A673 (cell line): ENCODE results near the gene CCDC88C. TPM values are rescaled to one million over a fixed set of nuclear protein-coding genes. Genes with fewer than 3 reads are reported as not detected.

Experiments
- BruUV-seq: library from RNA; stranded (reverse); fragments of 400-500 nt; replicated peaks from 2 replicates; lab custom pipeline; 2021; lab: Mats Ljungman, UMichigan
- CTCF ChIA-PET: fragments of 300-600 bp; sonication (Branson Sonifier 250); formaldehyde crosslinking; loops from one replicate; lab custom pipeline; 2022; ENCODE audit warnings: antibody characterized with exemption; lab: Charles Lee
- POLR2A ChIA-PET: fragments of 300-600 bp; sonication (Branson Sonifier 250); formaldehyde crosslinking; loops from one replicate; lab custom pipeline; 2022; ENCODE audit warnings: antibody characterized with exemption; ENCODE audit not compliant: low non-redundant PET; lab: Charles Lee
- DNase-seq: peaks from one replicate; pipeline ENCODE4 v3.0.0-alpha.2; 2015; ENCODE audit warnings: low spot score
- H3K27ac ChIP-seq: fragments of 200-600 bp; sonication (generic); 2 replicates; pipeline ENCODE4 v1.5.1; 2016; ENCODE audit warnings: mixed run types, low read depth, mild to moderate bottlenecking, mixed read lengths, antibody characterized with exemption, low read length; ENCODE audit not compliant: poor library complexity, severe bottlenecking
- H3K27me3 ChIP-seq: fragments of 200-600 bp; sonication (generic); replicated peaks from 2 replicates; pipeline ENCODE4 v1.6.1; 2017; ENCODE audit warnings: mixed run types, low read depth, mild to moderate bottlenecking, mixed read lengths, antibody characterized with exemption, low read length; ENCODE audit not compliant: insufficient read depth, poor library complexity
- H3K36me3 ChIP-seq: fragments of 200-600 bp; sonication (generic); 2 replicates; pipeline ENCODE4 v1.6.1; 2016; ENCODE audit warnings: mixed run types, mild to moderate bottlenecking, mixed read lengths, antibody characterized with exemption, low read length; ENCODE audit not compliant: insufficient read depth, poor library complexity, severe bottlenecking
- H3K4me1 ChIP-seq: fragments of 200-600 bp; sonication (generic); 2 replicates; pipeline ENCODE4 v1.6.1; 2017; ENCODE audit warnings: mixed run types, mild to moderate bottlenecking, mixed read lengths, antibody characterized with exemption, low read length; ENCODE audit not compliant: insufficient read depth, poor library complexity, severe bottlenecking
- H3K4me3 ChIP-seq: fragments of 200-600 bp; sonication (generic); 2 replicates; pipeline ENCODE4 v1.5.1; 2016; ENCODE audit warnings: low read depth, mixed run types, mild to moderate bottlenecking, mixed read lengths, low read length; ENCODE audit not compliant: poor library complexity, severe bottlenecking
- H3K9me3 ChIP-seq: fragments of 200-600 bp; sonication (generic); 2 replicates; pipeline ENCODE4 v1.6.1; 2016; ENCODE audit warnings: mixed run types, low read depth, mild to moderate bottlenecking, mixed read lengths, antibody characterized with exemption, low read length; ENCODE audit not compliant: poor library complexity, severe bottlenecking
- EZH2 ChIP-seq: fragments of 200-600 bp; sonication (generic); IDR thresholded peaks from 2 replicates; pipeline ENCODE4 v1.6.1; 2017; ENCODE audit warnings: borderline replicate concordance, low read depth, mild to moderate bottlenecking, mixed read lengths, antibody characterized with exemption, low read length; ENCODE audit not compliant: poor library complexity, severe bottlenecking
- intact Hi-C: fragments of 100-400 bp; cut with micrococcal nuclease; formaldehyde crosslinking; loops from one replicate; pipeline ENCODE4 v1.10.0; 2022; ENCODE audit not compliant: unreplicated experiment
- total RNA-seq: library from RNA; stranded (reverse); gene quantifications from 2 replicates; pipeline ENCODE4 v1.2.3, GENCODE V29; 2021
- TF ChIP-seq, protein P1 (sequence below): fragments of 300-800, 200-600 bp; sonication (generic); conservative IDR thresholded peaks from 2 replicates; pipeline ENCODE4 v1.5.1; 2017; ENCODE audit warnings: low read depth, mild to moderate bottlenecking, antibody characterized with exemption, low read length, moderate library complexity, mixed read lengths

Gene CCDC88C
- total RNA-seq, 1 experiment from 2014 or later: 49.1 TPM

DNA sequence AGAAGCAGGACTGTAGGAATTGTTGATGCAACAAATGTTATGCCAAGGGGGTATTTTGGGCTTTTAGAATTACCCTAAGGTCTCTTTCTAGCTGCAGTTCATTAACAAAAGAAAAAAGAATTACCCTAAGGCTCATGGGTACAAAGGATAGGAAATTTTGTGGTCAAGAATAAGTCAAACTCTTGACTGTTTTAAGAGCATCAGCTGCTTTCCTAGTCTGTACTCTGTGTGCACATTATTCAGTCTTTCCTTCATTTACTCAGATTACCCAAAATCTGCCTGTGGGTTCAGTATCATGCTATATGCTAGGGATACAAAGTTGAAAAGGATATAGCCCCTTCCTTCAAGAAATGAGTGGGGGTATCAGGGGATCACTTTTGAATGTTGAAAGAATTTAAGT is 36.5 kb upstream of the CCDC88C start:
- peaks cover 30% of the 10 kb centered on the region for H3K36me3 ChIP-seq
- no TSS peak for BruUV-seq
- no peaks in the 10 kb centered on the region for H3K4me1 ChIP-seq
- TF ChIP-seq EZH2: no peak
- TF ChIP-seq, protein P1, sequence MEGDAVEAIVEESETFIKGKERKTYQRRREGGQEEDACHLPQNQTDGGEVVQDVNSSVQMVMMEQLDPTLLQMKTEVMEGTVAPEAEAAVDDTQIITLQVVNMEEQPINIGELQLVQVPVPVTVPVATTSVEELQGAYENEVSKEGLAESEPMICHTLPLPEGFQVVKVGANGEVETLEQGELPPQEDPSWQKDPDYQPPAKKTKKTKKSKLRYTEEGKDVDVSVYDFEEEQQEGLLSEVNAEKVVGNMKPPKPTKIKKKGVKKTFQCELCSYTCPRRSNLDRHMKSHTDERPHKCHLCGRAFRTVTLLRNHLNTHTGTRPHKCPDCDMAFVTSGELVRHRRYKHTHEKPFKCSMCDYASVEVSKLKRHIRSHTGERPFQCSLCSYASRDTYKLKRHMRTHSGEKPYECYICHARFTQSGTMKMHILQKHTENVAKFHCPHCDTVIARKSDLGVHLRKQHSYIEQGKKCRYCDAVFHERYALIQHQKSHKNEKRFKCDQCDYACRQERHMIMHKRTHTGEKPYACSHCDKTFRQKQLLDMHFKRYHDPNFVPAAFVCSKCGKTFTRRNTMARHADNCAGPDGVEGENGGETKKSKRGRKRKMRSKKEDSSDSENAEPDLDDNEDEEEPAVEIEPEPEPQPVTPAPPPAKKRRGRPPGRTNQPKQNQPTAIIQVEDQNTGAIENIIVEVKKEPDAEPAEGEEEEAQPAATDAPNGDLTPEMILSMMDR: no peak
- no peak for DNase-seq
- ChIA-PET CTCF (interaction anchor here (0.5 kb wide), 1 partner anchor 25 kb away, joined by 3 read pairs; no protein-coding TSS in a partner anchor), POLR2A (no interaction called here)
- no peak overlapping the region for H3K4me3 ChIP-seq
- H3K9me3 ChIP-seq: no peaks in the 10 kb centered on the region
- H3K27me3 ChIP-seq: no peaks in the 10 kb centered on the region
- intact Hi-C loops: no loop called here
- no peak overlapping the region for H3K27ac ChIP-seq

DNA sequence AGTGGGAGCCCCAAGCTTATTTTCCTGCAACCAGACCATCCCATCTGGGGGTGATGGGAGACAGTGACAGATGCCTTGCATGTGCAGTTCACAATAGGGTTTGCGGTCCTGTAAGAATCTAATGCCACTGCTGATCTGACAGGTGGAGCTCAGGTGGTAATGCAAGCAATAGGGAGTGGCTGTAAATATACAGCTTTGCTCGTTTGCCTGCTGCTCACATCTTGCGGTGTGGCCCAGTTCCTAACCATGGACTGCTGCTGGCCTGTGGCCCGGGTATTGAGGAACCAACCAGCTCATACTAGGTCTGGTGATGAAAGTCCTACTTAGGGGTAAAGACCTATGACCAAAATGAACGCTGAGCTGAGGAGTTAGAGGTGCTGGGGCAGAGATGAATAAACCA is 36.1 kb upstream of the CCDC88C start:
- H3K36me3 ChIP-seq: peaks cover 26% of the 10 kb centered on the region
- H3K9me3 ChIP-seq: no peaks in the 10 kb centered on the region
- H3K4me1 ChIP-seq: no peaks in the 10 kb centered on the region
- BruUV-seq: no TSS peak
- H3K4me3 ChIP-seq: no peak overlapping the region
- no peaks in the 10 kb centered on the region for H3K27me3 ChIP-seq
- H3K27ac ChIP-seq: no peak overlapping the region
- ChIA-PET CTCF (interaction anchor here (0.5 kb wide), 1 partner anchor 25 kb away, joined by 3 read pairs; no protein-coding TSS in a partner anchor), POLR2A (no interaction called here)
- intact Hi-C loops: no loop called here
- DNase-seq: no peak
- TF ChIP-seq EZH2: no peak
- TF ChIP-seq, protein P1: no peak

DNA sequence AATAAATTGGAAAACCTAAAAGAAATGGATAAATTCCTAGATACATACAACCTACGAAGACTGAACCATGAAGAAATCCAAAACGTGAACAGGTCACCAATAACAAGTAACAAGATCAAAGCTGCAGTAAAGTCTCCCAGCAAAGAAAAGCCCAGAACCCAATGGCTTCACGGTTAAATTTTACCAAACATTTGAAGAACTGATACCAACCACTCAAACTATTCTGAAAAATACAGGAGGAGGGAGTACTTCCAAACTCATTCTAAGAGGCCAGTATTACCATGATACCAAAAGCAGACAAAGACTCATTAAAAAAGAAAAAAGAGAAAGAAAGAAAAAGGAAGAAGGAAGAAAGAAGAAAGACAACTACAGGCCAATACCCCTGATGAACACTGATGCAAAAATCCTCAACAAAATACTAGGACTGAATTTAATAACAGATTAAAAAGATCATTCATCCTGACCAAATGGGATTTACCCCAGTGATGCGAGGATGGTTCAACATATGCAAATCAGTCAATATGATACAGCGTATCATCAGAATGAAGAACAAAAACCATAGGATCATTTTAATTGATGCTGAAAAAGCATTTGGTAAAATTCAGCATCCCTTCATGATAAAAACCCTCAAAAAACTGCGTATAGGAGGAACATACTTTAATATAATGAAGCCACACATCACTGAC is 26.9 kb upstream of the CCDC88C start:
- Histone ChIP-seq H3K27ac (no peak overlapping the region), H3K4me3 (no peak overlapping the region), H3K4me1 (no peaks in the 10 kb centered on the region), H3K27me3 (no peaks in the 10 kb centered on the region), H3K36me3 (no peaks in the 10 kb centered on the region), H3K9me3 (no peaks in the 10 kb centered on the region)
- ChIA-PET POLR2A (no interaction called here), CTCF (no interaction called here)
- DNase-seq: no peak
- BruUV-seq: no TSS peak
- intact Hi-C loops: no loop called here
- TF ChIP-seq EZH2: no peak
- TF ChIP-seq, protein P1: no peak
